SK-N-SH treated with all-trans-retinoic acid at 6 μM for 48 hours (cell line): Measurements from ENCODE around the gene TBL1X.

Experiments
- BACH2 ChIP-seq: fragments of 250-450 bp; sonication (Bioruptor Pico); IDR thresholded peaks from 2 replicates; pipeline ENCODE4 v1.9.0; 2021; ENCODE audit warnings: mild to moderate bottlenecking, borderline replicate concordance
- GLIS3 ChIP-seq: fragments of 250-450 bp; sonication (Bioruptor Pico); IDR thresholded peaks from 2 replicates; pipeline ENCODE4 v1.5.0; 2020; ENCODE audit warnings: mild to moderate bottlenecking, moderate library complexity
- ISL1 ChIP-seq: fragments of 250-450 bp; sonication (Bioruptor Pico); IDR thresholded peaks from 2 replicates; pipeline ENCODE4 v2.1.2; 2022; ENCODE audit warnings: mild to moderate bottlenecking, moderate library complexity
- OSR1 ChIP-seq: fragments of 250-450 bp; sonication (Bioruptor Pico); IDR thresholded peaks from 2 replicates; pipeline ENCODE4 v1.8.0; 2022; ENCODE audit warnings: moderate library complexity, mild to moderate bottlenecking, inconsistent platforms
- TOX ChIP-seq: fragments of 250-450 bp; sonication (Bioruptor Pico); IDR thresholded peaks from 2 replicates; pipeline ENCODE4 v1.8.0; 2021; ENCODE audit warnings: mild to moderate bottlenecking, moderate library complexity, borderline replicate concordance
- ZFP3 ChIP-seq: fragments of 250-450 bp; sonication (Bioruptor Pico); IDR thresholded peaks from 2 replicates; pipeline ENCODE4 v1.5.0; 2020; ENCODE audit warnings: mild to moderate bottlenecking, moderate library complexity
- TF ChIP-seq, protein P1 (sequence below): fragments of 250-450 bp; sonication (Bioruptor Pico); IDR thresholded peaks from 2 replicates; pipeline ENCODE4 v1.5.1; 2020; ENCODE audit warnings: low read depth, mild to moderate bottlenecking, moderate library complexity

DNA sequence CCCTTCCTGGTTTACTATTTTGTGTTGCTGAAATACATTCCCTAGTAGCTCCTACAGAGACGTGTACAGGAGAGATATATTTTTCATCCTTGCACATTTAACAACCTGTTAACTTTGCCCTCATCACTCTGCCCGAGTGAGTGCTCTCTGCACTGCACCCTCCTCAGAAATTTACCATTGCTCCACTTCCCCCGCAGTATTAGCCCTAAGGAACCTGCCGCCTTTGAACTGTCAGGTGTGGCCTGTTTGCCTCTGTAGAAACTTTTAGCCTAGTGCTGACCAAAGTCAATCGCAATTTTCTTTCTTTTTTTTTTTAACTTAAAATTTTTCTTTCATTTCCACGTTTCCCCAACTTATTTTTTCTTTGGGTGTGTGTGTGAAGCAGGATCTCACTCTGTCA is 46.6 kb upstream of the TBL1X start:
- TF ChIP-seq ISL1 (CRISPR knock-in tag) (no peak), GLIS3 (CRISPR knock-in tag) (no peak), OSR1 (no peak), BACH2 (no peak), ZFP3 (CRISPR knock-in tag) (no peak), TOX (no peak)
- TF ChIP-seq, protein P1, sequence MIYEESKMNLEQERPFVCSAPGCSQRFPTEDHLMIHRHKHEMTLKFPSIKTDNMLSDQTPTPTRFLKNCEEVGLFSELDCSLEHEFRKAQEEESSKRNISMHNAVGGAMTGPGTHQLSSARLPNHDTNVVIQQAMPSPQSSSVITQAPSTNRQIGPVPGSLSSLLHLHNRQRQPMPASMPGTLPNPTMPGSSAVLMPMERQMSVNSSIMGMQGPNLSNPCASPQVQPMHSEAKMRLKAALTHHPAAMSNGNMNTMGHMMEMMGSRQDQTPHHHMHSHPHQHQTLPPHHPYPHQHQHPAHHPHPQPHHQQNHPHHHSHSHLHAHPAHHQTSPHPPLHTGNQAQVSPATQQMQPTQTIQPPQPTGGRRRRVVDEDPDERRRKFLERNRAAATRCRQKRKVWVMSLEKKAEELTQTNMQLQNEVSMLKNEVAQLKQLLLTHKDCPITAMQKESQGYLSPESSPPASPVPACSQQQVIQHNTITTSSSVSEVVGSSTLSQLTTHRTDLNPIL (CRISPR knock-in tag): no peak
